Measurements from ENCODE around the gene FBXO36. TPM values are rescaled to one million over a fixed set of nuclear protein-coding genes. Genes with fewer than 3 reads are reported as not detected.

The FBXO36 gene
- total and polyA plus RNA-seq, 2 of the 4 experiments (the other 2 are of a cell fraction): 1.3 to 2.2 TPM

DNA sequence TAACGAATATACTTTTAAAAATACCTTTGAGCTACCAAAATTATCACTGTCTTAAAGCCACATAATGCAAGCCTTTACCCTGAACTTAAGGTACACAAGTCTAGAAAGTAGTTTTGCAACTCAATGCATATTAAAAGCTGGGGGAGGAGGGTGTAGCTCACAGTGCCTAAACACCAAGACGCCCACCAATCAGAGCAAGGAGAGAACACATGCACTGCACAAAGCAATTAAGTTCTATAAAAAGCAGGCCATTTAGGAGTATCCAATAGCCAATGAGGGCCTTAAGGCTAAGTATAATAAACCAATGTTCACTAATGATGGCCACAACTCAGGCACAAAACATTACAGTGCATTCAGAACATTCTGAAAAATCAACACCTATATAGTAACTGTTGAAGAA is 16.7 kb upstream of the FBXO36 start:
- Histone ChIP-seq H4K5ac (ENCODE audit: low read depth, low read length) (no peak overlapping the region), H3K9ac (ENCODE audit: low read depth, low read length) (no peak overlapping the region), H3K56ac (ENCODE audit: extremely low read depth, insufficient read depth, low read length) (no peak overlapping the region), H3K14ac (replicated peaks; ENCODE audit: low read depth, low read length) (no peak overlapping the region), H3K27me3 (ENCODE audit: control insufficient read depth, insufficient read depth, low read length) (no peaks in the 10 kb centered on the region), H2BK20ac (ENCODE audit: low read depth, low read length) (no peak overlapping the region), H3K4me2 (ENCODE audit: low read depth, low read length) (no peak overlapping the region), H2BK15ac (ENCODE audit: low read depth, low read length) (no peak overlapping the region), H2BK5ac (ENCODE audit: low read depth, low read length, poor library complexity, severe bottlenecking) (no peak overlapping the region), H3K79me1 (ENCODE audit: low read depth in 1 of 2, low read length in 2 of 2) (peaks cover 4 to 53% of the 10 kb centered on the region in 2 experiments), H3K4ac (ENCODE audit: low read depth, low read length) (no peak overlapping the region), H3K4me3 (ENCODE audit: insufficient read depth, low read depth, low read length) (no peak overlapping the region), H4K91ac (ENCODE audit: insufficient read depth, low read depth, low read length) (no peak overlapping the region), H3K27ac (ENCODE audit: insufficient read depth, low read length) (no peak overlapping the region), H3K18ac (ENCODE audit: low read depth, low read length) (no peak overlapping the region), H2BK120ac (ENCODE audit: low read depth, low read length) (no peak overlapping the region), H2AK5ac (ENCODE audit: low read depth, low read length) (no peak overlapping the region), H4K8ac (ENCODE audit: low read depth in 2 of 2, low read length in 2 of 2) (no peak overlapping the region), H2AFZ (replicated peaks; ENCODE audit: low read length, poor library complexity) (no peak overlapping the region), H3K4me1 (ENCODE audit: control insufficient read depth, insufficient read depth, low read length) (peaks cover 2% of the 10 kb centered on the region; the same call in 1 of the 2 replicates), H3K9me3 (ENCODE audit: control insufficient read depth, insufficient read depth, low read length) (no peaks in the 10 kb centered on the region), H3K23ac (ENCODE audit: low read depth, low read length) (no peak overlapping the region), H4K20me1 (ENCODE audit: insufficient read depth, low read length) (peaks cover 79% of the 10 kb centered on the region), H2AK9ac (replicated peaks; ENCODE audit: low read depth, low read length, poor library complexity) (no peak overlapping the region), H3K9me1 (ENCODE audit: insufficient read depth, low read length) (peaks cover 5% of the 10 kb centered on the region; the same call in 1 of the 2 replicates), H3K36me3 (ENCODE audit: control insufficient read depth, insufficient read depth, low read length) (peaks cover 24% of the 10 kb centered on the region)
- DNase-seq (no peak), ATAC-seq (ENCODE audit: low read depth) (no peak)
- in situ Hi-C loops (cut with MboI; ENCODE audit: low sequenced_read_pairs) (no loop called here), dilution Hi-C loops (cut with HindIII; ENCODE audit: low sequenced_read_pairs, unreplicated experiment) (no loop called here), intact Hi-C loops (cut with micrococcal nuclease) (no loop called here)
- no TSS peak for BruUV-seq (replicated peaks)
- POLR2A ChIA-PET (ENCODE audit: unreplicated experiment): no interaction called here
- 100% methylated on average over 1 of the region's 2 CpGs; no CpG with 5 or more reads in 1 of the 2 experiments for WGBS, 2 experiments (ENCODE audit: extremely low coverage in 2 of 2, insufficient read length in 1 of 2)
- TF ChIP-seq CEBPB (IDR thresholded peaks at IDR 0.05; ENCODE audit: low read depth, low read length) (no peak), FOS (IDR thresholded peaks at IDR 0.05; ENCODE audit: low read depth, low read length) (no peak), MXI1 (IDR thresholded peaks at IDR 0.05; ENCODE audit: borderline replicate concordance, low read depth, low read length) (no peak)
- CTCF ChIA-PET: no interaction called here

Data from IMR-90 (cell line).